HG03097 (cell line): ENCODE data around the gene WWP2.
"Not testable (repeated sequence)": the region's sequence is repeated elsewhere in the genome, so short reads cannot be mapped to it uniquely, and the experiment has no call there.

Experiments
- ATAC-seq: cut with Tn5 transposase; IDR thresholded peaks from one replicate; pipeline ENCODE4 v1.9.1; 2021; ENCODE audit not compliant: unreplicated experiment, low FRiP score

WWP2 gene

GRCh38 chr16:69853481-69853880 lies 91.3 kb downstream of the WWP2 start:
- ATAC-seq, result no peak

- ATAC-seq, result not testable (repeated sequence)
Measured at GRCh38 chr16:69854776-69855175, 92.6 kb downstream of the WWP2 start.

- ATAC-seq, result no peak
Measured at GRCh38 chr16:69855592-69855991, 93.5 kb downstream of the WWP2 start.

GRCh38 chr16:69858191-69859104 lies 96.3 kb downstream of the WWP2 start:
- no peak for ATAC-seq

- ATAC-seq, result no peak
Measured at GRCh38 chr16:69859105-69859989, 97.2 kb downstream of the WWP2 start.

GRCh38 chr16:69860233-69861231 lies 98.4 kb downstream of the WWP2 start:
- ATAC-seq, result no peak

- ATAC-seq, result no peak
Measured at GRCh38 chr16:69861292-69862030, 99.3 kb downstream of the WWP2 start.

GRCh38 chr16:69863401-69864281 lies 101.5 kb downstream of the WWP2 start:
- ATAC-seq, result no peak

- ATAC-seq, result no peak
Measured at GRCh38 chr16:69865701-69866100, 103.6 kb downstream of the WWP2 start.

GRCh38 chr16:69867784-69868560 lies 105.8 kb downstream of the WWP2 start:
- no peak for ATAC-seq

- no peak for ATAC-seq
Measured at GRCh38 chr16:69870761-69871160, 108.6 kb downstream of the WWP2 start.

- ATAC-seq, result no peak
Measured at GRCh38 chr16:69871708-69872107, 109.6 kb downstream of the WWP2 start.

GRCh38 chr16:69872888-69873287 lies 110.8 kb downstream of the WWP2 start:
- ATAC-seq, result no peak

GRCh38 chr16:69873783-69874182 lies 111.7 kb downstream of the WWP2 start:
- no peak for ATAC-seq

GRCh38 chr16:69874271-69874670 lies 112.1 kb downstream of the WWP2 start:
- ATAC-seq, result no peak

- ATAC-seq, result no peak
Measured at GRCh38 chr16:69880640-69881133, 118.6 kb downstream of the WWP2 start.

GRCh38 chr16:69881141-69881540 lies 119.0 kb downstream of the WWP2 start:
- ATAC-seq, result no peak

GRCh38 chr16:69883744-69884143 lies 121.6 kb downstream of the WWP2 start:
- ATAC-seq, result no peak
